D341Med (cell line): ENCODE data around the gene TSPYL2.
A peak's percentile ranks its signal among the peaks of the same experiment; 100 is the strongest.

ENCODE experiments used
- DNase-seq: peaks from one replicate; pipeline ENCODE4 v3.0.0; 2012; ENCODE audit warnings: low spot score

The TSPYL2 gene

DNA sequence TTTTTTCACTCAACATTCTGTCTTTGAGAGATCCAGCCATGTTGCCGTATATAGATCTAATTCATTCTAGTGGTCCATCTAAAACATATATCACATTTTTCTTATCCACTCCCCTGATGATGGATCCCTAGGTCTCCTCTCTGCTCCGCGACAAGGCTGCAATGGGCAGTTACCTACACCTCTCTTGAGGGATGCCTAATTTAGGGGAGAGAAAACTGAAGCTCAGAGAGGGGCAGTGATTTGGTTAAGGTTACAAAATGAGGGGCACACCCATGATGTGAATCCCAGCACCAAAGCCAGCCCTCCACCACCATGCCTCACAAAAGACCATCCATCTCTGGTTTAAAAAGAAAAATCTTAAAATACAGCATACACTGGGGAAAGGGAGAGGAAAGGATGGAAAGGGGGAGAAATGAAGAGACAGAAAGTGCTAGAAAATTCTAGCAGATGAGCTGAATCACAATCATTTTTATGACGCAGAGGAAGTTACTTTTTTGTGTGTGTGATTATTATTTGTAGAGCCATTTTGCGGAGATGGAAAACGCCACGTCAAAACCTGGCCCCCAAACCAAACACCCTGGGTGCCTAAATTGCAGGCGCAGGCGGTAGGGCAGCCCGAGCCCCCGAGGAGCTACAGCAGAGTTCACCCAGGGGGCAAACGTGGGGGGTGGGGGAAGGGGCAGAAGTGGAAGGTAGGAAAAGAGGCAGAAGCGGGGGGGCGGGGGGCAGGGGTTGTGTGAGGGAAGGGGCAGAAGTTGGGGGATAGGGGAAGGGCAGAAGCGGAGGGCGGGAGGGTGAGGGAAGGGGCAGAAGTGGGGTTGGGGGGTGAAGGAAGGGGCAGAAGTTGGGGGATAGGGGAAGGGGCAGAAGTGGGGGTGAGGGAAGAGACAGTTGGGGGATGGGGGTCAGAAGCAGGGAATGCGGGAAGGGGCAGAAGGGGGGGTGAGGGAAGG, 1.3 kb upstream of the TSPYL2 start:
- DNase-seq = no peak

DNA sequence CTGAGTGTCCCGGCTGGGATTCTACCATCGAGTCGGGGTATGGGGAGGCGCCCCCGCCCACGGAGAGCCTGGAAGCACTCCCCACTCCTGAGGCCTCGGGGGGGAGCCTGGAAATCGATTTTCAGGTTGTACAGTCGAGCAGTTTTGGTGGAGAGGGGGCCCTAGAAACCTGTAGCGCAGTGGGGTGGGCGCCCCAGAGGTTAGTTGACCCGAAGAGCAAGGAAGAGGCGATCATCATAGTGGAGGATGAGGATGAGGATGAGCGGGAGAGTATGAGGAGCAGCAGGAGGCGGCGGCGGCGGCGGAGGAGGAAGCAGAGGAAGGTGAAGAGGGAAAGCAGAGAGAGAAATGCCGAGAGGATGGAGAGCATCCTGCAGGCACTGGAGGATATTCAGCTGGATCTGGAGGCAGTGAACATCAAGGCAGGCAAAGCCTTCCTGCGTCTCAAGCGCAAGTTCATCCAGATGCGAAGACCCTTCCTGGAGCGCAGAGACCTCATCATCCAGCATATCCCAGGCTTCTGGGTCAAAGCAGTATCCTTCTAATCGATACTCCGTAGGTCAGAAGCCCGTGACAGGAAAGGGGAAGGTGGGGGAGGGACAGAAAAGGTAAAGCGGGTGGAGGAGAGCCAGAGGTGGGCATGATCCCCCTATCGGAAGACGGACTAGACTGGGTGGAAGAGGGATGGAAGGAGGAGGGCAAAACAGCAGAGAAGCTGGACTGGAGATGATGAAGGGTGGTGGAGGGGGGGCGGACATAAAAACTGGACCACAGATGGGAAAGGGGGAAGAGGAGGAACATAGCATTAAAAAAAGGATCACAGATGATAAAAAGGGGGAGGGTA, 828 bp downstream of the TSPYL2 start:
- DNase-seq = no peak

DNA sequence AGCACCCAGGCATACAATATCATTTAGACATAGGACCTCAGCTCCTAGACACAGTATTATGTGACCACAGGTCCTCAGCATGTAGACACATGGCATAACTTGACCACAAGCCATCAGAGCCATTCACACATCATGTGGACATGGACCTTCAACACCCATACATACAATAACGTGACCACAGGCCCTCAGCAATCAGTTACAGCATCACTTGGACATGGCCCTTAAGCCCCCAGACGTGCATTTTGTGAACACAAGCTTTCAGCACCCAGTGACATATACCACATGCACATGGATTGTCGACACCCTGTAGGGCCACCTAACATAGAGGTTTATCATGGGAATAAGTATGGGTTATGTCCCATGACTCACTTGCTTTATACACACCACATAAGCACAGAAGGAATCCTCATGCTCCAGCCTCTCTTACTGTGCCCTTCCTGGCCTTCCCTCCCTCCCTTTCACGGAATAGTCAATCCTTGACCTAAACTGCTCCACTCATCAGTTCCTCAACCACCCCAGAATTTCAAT, 1.9 kb downstream of the TSPYL2 start:
- no peak for DNase-seq

DNA sequence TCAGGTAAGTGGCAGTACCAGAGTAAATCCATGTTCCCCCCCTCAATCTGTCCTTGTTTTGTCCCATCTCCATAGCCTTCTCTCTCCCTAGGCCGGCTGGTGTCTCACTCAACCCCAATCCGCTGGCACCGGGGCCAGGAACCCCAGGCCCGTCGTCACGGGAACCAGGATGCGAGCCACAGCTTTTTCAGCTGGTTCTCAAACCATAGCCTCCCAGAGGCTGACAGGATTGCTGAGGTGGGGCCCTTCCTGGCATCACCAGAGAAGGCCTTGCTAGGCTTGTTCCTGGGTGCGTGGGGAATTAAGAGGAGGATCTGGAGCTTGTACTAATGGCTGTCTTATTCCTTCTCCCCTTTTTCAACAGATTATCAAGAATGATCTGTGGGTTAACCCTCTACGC, 2.7 kb downstream of the TSPYL2 start:
- no peak for DNase-seq

DNA sequence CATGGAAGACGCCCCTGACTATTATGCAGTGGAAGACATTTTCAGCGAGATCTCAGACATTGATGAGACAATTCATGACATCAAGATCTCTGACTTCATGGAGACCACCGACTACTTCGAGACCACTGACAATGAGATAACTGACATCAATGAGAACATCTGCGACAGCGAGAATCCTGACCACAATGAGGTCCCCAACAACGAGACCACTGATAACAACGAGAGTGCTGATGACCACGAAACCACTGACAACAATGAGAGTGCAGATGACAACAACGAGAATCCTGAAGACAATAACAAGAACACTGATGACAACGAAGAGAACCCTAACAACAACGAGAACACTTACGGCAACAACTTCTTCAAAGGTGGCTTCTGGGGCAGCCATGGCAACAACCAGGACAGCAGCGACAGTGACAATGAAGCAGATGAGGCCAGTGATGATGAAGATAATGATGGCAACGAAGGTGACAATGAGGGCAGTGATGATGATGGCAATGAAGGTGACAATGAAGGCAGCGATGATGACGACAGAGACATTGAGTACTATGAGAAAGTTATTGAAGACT, 3.6 kb downstream of the TSPYL2 start:
- DNase-seq = no peak

DNA sequence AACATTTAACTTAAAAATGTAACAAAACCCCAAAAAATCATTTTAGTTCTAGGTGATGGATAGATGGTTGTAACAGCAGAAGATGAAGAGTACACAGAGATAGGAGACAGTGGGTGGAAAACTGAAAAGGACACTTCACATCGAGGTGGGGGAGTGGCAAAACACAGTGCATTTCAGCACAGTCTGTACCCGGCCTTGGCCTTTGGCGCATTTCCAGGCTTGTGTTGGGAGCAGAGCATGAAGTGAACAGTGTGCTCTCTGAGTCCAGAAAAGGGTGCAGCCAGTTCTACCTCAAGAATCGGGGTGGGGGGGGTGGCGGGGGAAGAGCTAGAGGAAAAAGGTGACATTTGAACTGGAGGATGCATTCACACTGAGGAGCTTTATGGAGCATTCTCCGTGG, 4.3 kb downstream of the TSPYL2 start:
- no peak for DNase-seq

DNA sequence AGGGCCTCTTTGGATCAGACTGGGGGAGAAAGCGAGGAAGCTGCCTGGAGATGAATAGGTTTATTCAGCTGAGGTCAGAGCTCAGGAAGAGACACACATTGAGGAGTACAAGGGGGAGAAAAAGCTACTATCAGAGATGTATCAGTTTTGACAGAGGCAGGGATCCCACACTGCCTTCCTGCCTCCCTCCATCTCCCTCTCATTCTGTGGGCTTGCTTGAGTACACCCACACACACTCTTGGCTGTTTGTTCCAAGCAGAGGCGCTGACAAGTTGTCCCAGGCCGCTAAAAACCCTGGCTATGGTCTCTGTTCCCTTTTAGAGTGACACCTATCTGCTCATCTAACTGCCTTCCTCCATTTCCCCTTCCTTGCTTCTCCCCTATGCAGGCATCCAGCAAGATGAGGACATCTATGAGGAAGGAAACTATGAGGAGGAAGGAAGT, 5.2 kb downstream of the TSPYL2 start:
- no peak for DNase-seq

DNA sequence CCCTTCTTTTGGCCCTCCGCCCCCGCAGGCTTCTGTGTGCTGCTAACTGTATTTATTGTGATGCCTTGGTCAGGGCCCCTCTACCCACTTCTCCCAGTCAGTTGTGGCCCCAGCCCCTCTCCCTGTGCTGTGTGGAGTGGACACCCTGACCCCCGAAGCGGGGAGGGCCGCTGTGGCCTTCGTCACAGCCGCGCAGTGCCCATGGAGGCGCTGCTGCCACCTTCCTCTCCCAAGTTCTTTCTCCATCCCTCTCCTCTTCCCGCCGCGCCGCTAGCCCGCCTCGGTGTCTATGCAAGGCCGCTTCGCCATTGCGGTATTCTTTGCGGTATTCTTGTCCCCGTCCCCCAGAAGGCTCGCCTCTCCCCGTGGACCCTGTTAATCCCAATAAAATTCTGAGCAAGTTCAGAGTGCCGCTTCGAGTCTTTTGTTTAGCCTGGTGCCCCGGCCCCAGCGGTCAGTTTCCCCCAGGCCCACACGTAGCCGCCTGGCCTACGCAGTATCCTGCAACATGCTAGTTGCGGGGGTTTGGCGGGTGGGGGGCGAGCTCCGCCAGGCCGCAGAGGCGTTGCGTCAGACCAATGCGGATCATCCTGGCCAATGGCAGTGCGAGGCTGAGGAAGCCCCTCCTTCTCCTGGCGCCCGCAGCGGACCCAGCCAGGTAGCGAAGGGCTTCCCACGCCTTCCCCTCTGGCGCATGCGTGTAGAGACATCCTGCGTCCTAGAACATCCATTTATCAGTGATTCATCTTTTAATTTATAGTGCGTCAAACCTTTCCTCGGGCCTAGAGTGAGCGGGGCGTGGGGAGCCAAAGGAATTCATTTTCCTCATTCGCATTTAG, 6.2 kb downstream of the TSPYL2 start:
- peak; percentile 82 for DNase-seq

DNA sequence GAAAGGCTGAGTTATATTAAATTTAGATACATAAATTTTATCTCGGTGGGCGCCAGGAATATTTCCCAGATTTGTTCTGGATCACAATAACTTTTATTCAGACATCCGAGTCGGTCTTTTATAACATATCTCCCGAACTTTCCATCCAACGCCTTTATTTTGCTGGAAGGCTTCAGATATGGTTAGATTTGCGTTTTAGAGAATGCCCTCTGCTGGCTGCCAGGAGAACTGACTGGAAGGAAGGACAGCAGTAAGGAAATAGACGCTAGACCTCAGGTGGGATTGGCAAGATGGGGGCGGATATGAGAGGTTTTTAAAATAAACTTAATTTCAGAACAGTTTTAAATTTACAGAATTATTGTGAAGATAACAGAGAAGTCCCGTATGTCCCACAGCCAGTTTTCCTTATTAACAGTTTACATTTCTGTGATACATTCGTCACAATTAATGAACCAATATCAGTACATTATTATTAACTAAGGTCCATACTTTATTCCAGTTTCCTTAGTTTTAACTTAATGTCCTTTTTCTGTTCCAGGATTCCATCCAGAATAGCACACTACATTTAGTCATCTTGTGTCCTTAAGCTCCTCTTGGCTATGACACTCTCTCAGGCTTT, 7.2 kb downstream of the TSPYL2 start:
- DNase-seq = peak; percentile 37

DNA sequence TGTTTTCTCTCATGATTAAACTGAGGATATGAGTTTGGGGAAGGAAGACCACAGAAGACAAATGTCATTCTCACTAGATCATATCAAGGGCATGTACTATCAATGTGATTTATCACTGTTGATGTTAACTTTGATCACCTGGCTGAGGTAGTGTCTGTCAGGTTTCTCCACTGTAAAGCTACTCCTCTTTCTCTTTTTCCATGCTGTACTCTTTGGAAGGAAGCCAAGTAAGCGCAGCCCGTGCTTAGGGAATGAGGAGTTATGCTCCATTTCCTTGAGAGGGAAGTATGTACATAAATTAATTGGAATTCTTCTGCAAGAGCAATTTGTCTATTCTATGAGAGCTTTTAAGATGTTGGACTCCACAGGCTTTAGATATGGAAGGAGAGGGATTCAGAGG, 7.8 kb downstream of the TSPYL2 start:
- DNase-seq = no peak

DNA sequence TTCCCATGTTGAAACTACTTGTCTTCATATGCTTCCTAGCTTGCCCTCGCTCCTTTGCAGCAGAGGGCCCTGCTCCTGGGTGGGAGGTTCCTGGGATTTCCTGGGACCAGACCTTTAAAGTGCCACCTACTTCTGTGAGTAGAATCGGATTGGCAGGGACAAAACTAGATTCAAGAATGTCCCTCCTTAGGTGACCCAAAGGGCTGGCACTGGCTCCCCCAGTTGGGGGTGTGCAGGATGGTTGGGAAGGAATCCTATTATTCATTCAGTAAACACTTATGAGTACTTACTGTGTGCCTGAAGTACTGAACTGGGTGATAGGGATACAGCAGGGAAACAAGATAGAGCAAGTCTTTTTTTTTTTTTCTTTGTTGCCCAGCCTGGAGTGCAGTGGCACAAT, 9.2 kb downstream of the TSPYL2 start:
- DNase-seq = no peak

DNA sequence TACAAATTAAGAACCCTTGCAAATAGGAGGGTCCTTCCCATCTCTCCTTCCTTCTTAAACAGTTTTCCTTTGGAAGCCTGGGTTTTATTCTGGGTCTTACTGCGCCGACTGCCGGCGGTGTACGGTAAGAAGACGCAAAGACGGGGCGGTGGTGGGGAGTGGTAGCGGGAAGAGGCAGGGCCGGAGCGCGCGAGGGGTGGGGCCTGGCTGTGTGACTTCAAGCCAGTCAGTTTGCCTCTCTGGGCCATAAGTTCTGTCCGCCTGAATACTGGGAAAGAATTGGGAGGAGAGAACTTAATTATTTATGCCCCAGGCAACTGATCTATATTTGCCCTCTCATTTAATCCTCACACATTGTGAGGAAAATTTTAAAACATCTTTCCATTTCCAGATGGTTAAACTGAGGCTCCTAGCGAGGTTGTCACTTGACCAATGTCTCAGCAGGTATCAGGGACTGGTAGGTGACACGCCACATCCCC, 11.0 kb downstream of the TSPYL2 start:
- peak; percentile 74 for DNase-seq

DNA sequence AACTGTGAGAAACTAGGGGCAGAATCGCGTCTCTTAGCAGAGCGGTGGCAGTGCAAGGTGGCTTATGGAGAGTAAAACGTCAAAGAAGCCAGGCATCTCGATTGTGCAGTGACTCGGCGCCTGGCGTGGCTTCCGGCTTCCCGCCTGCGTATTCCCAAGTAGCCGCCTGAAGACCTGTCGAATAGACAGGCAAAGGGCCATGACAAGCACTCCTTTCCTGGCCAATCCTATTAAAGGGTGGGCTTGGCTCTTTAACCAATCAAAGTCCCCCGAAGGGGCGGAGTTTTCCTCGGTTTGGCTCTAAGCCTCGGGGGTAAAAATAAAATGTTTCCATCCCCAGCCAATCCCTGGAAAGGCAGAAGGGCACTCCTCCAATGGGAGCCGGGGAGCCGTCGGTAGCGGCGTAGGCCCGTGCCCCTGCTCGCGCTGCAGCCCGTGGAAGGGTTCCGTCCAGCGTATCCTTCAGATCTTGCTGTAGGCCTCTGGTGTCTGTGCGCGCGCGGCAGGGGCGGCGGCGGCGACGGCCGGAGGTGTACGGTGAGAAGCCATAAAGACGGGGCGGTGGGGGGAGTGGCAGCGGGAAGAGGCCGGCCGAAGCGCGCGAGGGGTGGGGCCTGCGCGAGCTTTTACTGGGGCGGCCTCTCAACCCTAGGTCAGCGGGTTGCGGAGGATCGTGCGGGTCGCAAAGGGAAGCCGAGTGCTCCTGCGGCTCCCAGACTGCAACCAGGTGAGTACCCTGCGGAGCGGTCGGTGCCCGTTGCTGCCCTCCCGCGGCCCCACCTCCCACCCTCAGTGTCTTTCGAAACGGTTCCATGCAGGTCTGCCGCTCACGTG, 11.8 kb downstream of the TSPYL2 start, which contains the start of gene KANTR:
KANTR (plus strand) TSS at position 395 of the 834 bp plus-strand sequence. CDS start 30,131 bp downstream, outside the sequence.
- DNase-seq = peak; percentile 85

DNA sequence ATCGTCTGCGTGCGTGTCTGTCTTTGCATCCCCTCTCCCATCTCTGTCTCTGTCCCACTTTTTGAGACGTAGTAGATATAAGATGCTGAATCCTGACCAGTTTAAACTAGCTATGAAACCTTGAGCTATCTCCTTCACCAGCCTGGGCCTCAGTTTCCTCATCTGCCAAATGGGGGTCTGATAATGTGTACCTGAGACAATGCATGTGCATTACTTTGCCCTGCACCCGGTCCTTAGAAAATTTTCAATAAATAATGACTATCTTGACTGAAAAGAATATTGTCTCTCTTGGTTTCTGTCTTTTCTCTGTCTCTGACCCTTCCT, 12.4 kb downstream of the TSPYL2 start:
- no peak for DNase-seq

DNA sequence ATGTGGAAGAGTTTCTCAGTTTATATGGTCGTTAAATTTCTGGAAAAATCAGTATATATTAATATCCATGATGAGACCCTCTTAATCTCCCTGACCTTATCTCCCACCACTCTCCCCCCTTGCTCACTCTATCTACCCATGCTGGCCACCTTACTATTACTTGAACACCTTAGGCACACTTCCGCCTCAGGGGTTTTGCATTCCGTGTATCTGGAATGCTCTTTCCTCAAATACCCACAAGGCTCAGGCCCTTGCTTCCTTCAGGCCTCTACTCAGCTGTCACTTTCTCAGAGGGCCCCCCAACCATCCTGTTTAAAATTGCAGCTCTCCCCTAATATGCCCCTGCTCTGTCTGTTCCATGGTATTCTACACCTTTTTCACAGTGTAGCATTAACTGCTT, 13.6 kb downstream of the TSPYL2 start:
- no peak for DNase-seq

DNA sequence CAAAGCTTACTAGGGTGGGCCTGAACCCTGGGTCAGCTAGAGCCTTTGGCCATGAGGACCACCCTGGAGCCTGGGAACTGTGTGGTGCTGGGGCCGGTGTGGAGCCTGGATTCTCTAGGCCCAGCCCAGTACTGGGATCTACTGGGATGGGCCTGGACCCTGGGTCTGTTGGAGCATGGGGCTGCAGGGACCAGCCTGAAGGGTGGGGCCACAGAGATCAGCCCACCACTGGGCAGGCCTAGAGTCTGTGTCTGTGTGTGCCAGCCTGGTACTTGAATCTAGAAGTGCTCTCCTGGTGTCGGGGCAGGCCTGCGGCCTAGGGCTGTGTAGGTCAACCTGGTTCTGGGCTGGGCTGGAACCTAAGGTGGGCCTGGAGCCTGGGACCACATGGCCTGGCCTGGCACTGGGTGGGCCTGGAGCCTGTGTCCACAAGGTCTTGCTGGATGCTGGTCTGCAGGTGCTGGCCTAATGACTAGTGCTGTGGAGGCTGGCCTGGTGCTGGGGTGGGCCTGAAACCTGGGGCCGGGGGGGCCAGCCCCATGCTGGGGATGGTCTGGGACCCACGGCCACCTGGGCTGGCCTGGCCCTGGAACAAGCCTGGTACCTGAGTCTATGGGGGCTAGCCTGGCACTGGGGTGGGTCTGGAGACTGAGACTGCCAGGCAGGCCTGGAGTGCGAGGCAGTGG, 32.8 kb downstream of the TSPYL2 start:
- no peak for DNase-seq

DNA sequence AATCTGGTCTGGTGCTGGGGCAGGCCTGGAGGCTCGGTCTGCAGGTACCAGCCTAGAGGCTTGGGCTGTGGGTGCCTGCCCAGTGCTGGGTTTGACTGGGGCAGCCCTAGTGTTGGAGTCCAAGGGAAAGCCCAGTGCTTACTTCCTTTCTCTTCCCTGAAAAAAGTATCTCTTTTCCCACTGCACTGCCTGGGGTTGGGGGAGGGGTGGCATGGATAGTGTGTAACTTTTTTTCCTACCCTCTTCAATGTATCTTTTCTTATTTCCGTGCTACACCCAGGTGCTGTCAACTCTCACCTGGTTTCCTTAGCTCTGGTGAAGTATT, 33.3 kb downstream of the TSPYL2 start:
- no peak for DNase-seq

DNA sequence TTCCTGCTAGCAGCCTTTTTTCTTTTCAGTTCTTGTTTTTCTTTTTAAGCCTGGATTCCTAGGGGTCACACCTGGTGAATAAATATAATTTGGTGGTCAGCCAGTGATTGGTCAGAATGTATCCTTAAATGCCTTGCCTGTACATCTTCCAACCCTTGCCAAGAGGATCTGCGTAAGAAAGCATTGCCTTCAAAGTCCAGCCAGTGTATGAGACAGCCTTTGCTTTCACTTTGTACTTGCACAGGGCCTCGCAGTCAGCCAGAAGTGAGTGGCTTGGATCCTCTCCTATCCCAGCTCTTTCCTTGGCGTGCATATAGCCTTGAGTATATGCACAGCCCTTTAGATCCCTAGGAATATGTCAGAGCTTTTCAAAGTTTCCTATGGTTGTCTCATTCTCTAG, 33.9 kb downstream of the TSPYL2 start:
- no peak for DNase-seq

DNA sequence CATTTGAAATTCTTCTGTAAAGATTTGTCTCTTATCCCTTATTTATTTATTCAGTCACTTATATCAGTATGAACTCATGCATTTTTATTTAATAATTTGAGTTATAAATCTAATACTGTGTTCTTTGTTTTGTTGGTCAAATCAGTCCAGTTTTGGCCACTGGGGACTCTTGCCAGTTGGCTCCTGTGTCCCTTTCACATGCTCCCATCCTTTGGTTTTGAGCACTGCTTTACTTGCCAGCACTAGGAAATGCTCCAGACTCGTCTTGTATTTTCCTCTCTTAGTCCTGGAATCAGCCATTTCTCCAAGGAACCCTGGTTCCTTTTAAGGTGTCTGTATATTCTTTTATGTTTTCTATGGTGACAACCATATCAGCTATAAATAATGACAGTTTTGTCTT, 39.8 kb downstream of the TSPYL2 start:
- no peak for DNase-seq

DNA sequence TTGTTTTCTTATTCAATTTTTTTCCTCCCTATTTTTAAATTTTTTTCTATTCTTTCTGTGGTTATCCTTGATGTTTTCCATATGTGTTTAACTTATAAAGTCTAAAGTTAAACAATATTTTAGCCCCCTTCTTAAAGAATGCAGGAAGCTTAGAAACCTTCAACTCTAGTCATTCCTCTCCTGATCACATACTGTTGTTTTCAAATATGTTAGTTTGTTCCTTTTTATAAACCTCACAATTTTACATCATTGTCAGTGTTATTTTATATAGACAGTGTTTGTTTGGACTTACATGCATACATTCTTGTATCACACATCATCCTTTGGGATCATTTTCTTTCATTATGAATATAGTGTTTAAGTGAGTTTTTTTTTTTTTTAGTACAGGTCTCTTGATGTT, 43.3 kb downstream of the TSPYL2 start:
- DNase-seq = no peak
